Measurements from ENCODE around the gene METRNL.
"Not testable (repeated sequence)": the region's sequence is repeated elsewhere in the genome, so short reads cannot be mapped to it uniquely, and the experiment has no call there.

METRNL gene

GRCh38 chr17:83053021-83053681 lies 26.3 kb upstream of the METRNL start:
- DNase-seq: no peak

DNA sequence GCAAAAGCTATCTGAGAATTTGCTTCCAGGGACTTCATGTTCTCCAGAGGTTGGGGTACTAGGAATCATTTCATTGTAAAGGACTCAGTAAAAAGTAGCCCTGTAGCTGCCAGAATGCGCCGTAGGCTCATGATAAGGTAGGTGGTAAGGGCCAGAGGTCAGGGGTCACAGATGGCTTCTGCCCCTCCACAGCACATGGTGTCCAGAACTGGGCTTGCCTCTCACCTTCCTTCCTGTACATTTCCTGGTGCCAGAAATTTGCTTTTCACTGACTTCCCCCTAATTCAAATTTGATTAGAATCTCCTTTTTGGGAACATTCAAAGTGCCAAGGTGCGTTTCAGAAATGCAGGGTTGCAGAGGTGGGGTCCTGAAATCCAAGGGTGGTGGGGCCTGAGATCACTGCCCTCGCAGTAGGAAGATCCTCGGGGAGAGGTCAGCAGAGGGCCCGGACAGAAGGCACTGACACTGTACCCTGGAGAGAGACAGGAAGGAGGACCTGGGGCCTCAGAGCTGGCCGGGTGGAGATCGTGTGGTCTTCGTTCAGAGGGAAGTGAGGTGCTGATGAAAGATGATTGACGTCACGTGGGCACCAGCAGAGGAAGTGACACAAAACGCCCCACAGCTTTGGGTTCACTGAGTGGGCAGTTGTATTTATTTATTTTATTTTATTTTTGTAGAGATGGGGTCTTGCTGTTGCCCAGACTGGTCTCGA lies 25.5 kb upstream of the METRNL start:
- DNase-seq: no peak

GRCh38 chr17:83054518-83055125 lies 24.8 kb upstream of the METRNL start:
- no peak for DNase-seq

GRCh38 chr17:83055176-83055575 lies 24.2 kb upstream of the METRNL start:
- not testable (repeated sequence) for DNase-seq

GRCh38 chr17:83055911-83056582 lies 23.4 kb upstream of the METRNL start:
- no peak for DNase-seq

- DNase-seq: no peak
These were observed 22.6 kb upstream of the METRNL start for GRCh38 chr17:83056583-83057396.

GRCh38 chr17:83057397-83057761 lies 22.0 kb upstream of the METRNL start:
- no peak for DNase-seq

DNA sequence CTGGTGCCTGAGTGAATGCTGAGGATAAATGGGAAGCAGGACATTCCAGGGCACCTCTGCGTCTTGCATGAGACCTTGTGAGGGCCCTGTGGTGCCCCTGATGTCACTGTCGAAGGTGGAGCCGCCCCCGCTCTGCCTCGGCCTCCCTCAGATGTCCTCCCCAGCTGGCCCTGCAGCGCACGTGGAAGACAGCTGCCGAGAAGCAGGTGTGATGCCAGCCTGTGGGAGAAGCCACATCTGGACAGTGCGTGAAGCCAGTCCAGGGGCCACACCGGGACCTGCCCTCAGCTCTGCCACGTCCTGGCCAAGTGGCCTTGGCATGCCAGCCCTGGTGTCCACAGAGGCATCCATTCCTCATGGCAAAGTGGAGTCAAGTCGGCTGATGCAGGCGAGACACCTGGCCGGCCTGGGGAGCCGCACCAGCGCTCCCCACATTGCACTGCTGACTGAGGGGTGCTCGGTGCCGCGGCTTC lies 21.6 kb upstream of the METRNL start:
- DNase-seq: no peak

- no peak for DNase-seq
These were observed 21.1 kb upstream of the METRNL start for GRCh38 chr17:83058266-83058798.

DNA sequence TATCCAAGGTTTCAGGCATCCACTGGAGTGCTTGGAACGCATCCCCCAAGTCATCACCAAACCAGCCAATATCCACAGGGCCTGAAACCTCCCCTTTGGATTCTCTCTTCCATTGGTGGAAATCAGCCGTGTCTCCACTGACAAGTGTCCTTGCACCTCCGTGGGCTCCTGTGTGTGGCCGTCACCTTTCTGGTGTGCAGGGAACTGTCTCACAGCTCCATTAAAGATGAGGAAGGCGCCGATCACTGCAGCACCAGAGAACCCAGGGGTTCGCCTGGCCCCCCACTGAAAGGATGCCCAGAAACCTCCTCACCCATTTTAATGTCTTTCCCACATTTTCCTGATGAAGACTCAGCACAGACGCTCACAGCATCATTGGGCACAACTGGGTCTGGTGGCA lies 17.8 kb upstream of the METRNL start:
- no peak for DNase-seq

DNA sequence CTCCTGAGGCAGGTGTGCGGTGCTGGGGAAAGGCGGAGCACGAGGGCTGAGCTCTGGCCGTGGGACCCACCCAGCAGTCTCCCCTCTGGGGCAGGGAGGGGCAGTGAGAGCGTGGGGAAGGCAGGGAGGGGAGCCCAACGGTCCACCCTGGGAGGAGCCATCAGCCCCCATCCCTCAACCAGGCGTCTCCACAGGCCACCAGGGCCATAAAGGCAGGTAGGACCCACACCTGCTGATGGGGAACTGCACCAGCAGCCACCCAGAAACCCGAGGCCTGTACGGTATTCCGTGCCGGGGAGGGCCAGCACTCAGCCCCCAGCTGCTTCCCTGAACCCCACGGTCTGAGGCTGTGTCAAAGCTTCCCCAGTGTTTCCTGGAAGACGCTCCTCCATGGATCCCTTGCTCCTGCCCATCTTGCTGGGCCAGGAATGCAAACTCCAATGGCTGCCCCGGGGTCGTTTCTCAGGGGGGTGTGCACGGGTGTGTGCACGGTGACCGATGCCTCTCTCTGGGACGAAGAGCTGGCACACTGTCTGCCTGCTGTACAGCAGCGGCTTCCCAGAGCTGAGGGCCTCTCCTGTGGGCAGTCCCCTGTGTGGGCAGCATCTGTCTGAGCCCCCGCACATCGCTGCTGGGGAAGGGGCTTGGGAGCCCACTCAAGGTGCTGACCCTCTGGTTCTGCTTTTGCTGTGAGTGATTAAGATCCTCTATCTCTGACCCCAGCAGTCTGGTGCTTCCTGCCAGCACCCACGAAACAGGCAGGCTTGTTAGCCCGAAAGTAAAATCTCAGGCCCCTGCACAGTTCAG lies 17.2 kb upstream of the METRNL start:
- no peak for DNase-seq

DNA sequence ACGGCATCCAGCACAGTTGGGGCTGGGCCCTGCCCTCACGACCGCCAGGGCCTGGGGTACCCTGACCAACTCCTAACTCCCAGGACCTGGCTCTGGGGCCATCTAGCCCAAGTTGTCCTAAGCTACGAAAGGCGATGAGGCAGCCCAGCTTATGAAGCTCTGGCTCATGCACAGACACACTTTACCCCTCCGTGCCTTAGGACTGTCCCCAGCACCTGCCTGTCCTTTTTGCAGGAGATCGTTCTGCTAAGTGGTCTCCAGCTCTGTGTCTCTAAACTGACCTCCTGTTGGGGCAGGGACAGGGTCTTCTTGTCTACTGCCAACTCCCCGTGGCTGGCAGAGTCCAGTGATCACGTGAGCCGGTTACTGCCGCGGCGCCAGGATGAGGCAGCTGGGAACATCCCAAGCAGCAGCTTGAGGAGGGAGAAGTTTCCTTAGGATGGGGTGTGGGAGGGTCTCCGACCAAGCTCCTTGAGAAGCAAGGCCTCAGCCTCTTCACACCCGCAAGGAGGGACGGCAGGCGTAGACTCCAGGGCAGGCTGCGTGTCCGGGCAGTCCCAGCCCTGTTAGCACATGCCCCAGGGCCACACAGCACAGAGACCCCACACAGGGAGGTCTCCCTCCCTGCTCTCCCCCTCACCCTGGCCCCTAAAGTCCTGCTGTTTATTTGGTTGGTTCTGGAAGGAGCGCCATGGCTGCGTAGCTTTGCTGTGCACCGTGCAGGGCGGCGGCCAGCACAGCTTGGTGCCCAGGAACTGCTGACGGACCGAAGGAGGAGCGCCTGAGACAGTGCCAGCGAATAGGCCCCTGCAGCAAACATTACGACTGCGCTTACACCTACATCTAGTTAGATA lies 16.4 kb upstream of the METRNL start:
- no peak for DNase-seq

DNA sequence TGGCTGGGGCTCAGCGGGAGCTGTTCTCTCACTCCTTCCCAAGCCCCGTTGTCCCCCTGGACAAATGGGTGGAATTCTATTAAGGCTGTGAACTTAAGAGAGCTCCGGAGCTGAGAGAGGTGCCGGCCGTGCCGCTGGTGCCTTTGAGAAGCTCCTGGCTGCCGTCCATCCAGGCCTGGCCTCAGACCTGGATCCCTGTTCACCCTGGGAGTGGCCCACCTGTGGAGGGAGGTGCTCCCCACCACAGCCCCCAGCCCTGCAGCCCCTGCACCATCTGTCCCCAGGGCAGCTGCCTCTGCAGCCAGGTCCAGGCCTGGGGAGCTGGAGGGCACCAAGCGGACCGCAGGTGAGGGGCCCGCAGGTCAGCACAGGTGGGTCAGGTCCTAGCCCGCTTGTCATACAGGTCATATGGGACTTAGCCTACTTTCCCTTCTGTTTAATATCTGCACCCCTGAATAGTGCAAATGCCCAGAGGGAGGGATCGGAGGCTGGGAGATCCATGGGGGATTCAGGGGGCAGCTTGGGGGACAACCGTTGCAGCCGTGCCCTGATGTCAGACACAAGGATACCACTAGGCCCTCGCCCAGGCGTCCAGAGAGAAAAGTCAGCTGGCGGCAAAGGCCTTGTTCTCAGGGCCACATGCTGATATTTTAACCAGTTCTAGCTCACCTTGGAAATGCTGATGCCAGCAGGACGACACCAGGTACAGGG lies 15.2 kb upstream of the METRNL start:
- DNase-seq: no peak

- no peak for DNase-seq
These were observed 14.4 kb upstream of the METRNL start for GRCh38 chr17:83064732-83065659.

- no peak for DNase-seq
These were observed 13.5 kb upstream of the METRNL start for GRCh38 chr17:83065660-83066542.

- DNase-seq: not testable (repeated sequence)
These were observed 12.9 kb upstream of the METRNL start for GRCh38 chr17:83066543-83066890.

GRCh38 chr17:83067071-83067717 lies 12.2 kb upstream of the METRNL start:
- no peak for DNase-seq
